SK-N-MC (cell line): ENCODE measurements around the gene FSTL4.

Experiments used
- DNase-seq: peaks from one replicate; pipeline ENCODE4 v3.0.0-alpha.2; 2011; ENCODE audit warnings: low read depth, low spot score
- H3K27ac ChIP-seq: fragments of 200-600 bp; sonication (generic); 2 replicates; pipeline ENCODE4 v1.5.1; 2016; ENCODE audit warnings: mixed run types
- H3K36me3 ChIP-seq: fragments of 200-600 bp; sonication (generic); 2 replicates; pipeline ENCODE4 v1.6.1; 2017; ENCODE audit warnings: antibody characterized with exemption, low read length, mixed read lengths; ENCODE audit not compliant: insufficient read depth
- H3K4me3 ChIP-seq: fragments of 200-600 bp; sonication (generic); 2 replicates; pipeline ENCODE4 v1.5.1; 2016
- H3K9ac ChIP-seq: fragments of 200-600 bp; sonication (generic); 2 replicates; pipeline ENCODE4 v1.8.0; 2017; ENCODE audit warnings: mixed run types, mixed read lengths; ENCODE audit not compliant: insufficient read length
- H3K9me3 ChIP-seq: fragments of 200-600 bp; sonication (generic); 2 replicates; pipeline ENCODE4 v1.6.1; 2017; ENCODE audit warnings: low read depth, mild to moderate bottlenecking, antibody characterized with exemption, low read length, moderate library complexity, mixed read lengths
- EZH2 ChIP-seq: fragments of 200-600 bp; sonication (generic); IDR thresholded peaks from one replicate; pipeline ENCODE4 v1.6.1; 2017; ENCODE audit warnings: antibody characterized with exemption
- FOXP2 ChIP-seq: optimal IDR thresholded peaks from 2 replicates; pipeline ENCODE3; 2011; ENCODE audit warnings: mild to moderate bottlenecking, moderate library complexity; ENCODE audit not compliant: insufficient read depth; ENCODE audit errors: extremely low read length, control extremely low read depth
- POLR2AphosphoS5 ChIP-seq: IDR thresholded peaks from 2 replicates; pipeline ENCODE4 v1.6.1; 2012; ENCODE audit warnings: mild to moderate bottlenecking, low read depth, low read length, borderline replicate concordance

The FSTL4 gene

GRCh38 chr5:133460172-133460758 is 152.1 kb downstream of the FSTL4 start:
- no peak for DNase-seq
- H3K4me3 ChIP-seq = no peak overlapping the region
- no peak for TF ChIP-seq EZH2
- TF ChIP-seq FOXP2 = no peak
- no peak for TF ChIP-seq POLR2AphosphoS5
- H3K36me3 ChIP-seq = no peaks in the 10 kb centered on the region
- no peak overlapping the region for H3K27ac ChIP-seq
- H3K9me3 ChIP-seq = no peaks in the 10 kb centered on the region
- no peak overlapping the region for H3K9ac ChIP-seq

GRCh38 chr5:133459474-133460160 is 152.7 kb downstream of the FSTL4 start:
- H3K9me3 ChIP-seq = no peaks in the 10 kb centered on the region
- no peak for TF ChIP-seq EZH2
- no peak for TF ChIP-seq POLR2AphosphoS5
- TF ChIP-seq FOXP2 = no peak
- no peak overlapping the region for H3K9ac ChIP-seq
- DNase-seq = no peak
- H3K36me3 ChIP-seq = no peaks in the 10 kb centered on the region
- no peak overlapping the region for H3K4me3 ChIP-seq
- no peak overlapping the region for H3K27ac ChIP-seq

- Histone ChIP-seq H3K36me3 (no peaks in the 10 kb centered on the region), H3K27ac (no peak overlapping the region), H3K9me3 (no peaks in the 10 kb centered on the region), H3K9ac (no peak overlapping the region), H3K4me3 (no peak overlapping the region)
- TF ChIP-seq EZH2 (no peak), POLR2AphosphoS5 (no peak), FOXP2 (no peak)
- DNase-seq = no peak
Observed at GRCh38 chr5:133458435-133458834, 153.9 kb downstream of the FSTL4 start.

GRCh38 chr5:133457439-133458355 is 154.6 kb downstream of the FSTL4 start:
- Histone ChIP-seq H3K27ac (no peak overlapping the region), H3K9me3 (no peaks in the 10 kb centered on the region), H3K9ac (no peak overlapping the region), H3K4me3 (no peak overlapping the region), H3K36me3 (no peaks in the 10 kb centered on the region)
- DNase-seq = no peak
- TF ChIP-seq EZH2 (no peak), FOXP2 (no peak), POLR2AphosphoS5 (no peak)

GRCh38 chr5:133456933-133457402 is 155.4 kb downstream of the FSTL4 start:
- Histone ChIP-seq H3K27ac (no peak overlapping the region), H3K36me3 (no peaks in the 10 kb centered on the region), H3K9me3 (no peaks in the 10 kb centered on the region), H3K4me3 (no peak overlapping the region), H3K9ac (no peak overlapping the region)
- no peak for TF ChIP-seq FOXP2
- TF ChIP-seq EZH2 = no peak
- TF ChIP-seq POLR2AphosphoS5 = no peak
- DNase-seq = peak; percentile 16

GRCh38 chr5:133455676-133456075 is 156.7 kb downstream of the FSTL4 start:
- Histone ChIP-seq H3K9ac (no peak overlapping the region), H3K36me3 (no peaks in the 10 kb centered on the region), H3K27ac (no peak overlapping the region), H3K9me3 (no peaks in the 10 kb centered on the region), H3K4me3 (no peak overlapping the region)
- DNase-seq = no peak
- TF ChIP-seq POLR2AphosphoS5 (no peak), EZH2 (no peak), FOXP2 (no peak)

GRCh38 chr5:133454442-133454841 is 157.9 kb downstream of the FSTL4 start:
- Histone ChIP-seq H3K27ac (no peak overlapping the region), H3K4me3 (no peak overlapping the region), H3K9me3 (no peaks in the 10 kb centered on the region), H3K36me3 (no peaks in the 10 kb centered on the region), H3K9ac (no peak overlapping the region)
- DNase-seq = no peak
- no peak for TF ChIP-seq EZH2
- TF ChIP-seq FOXP2 = no peak
- no peak for TF ChIP-seq POLR2AphosphoS5

- TF ChIP-seq EZH2 (no peak), FOXP2 (no peak), POLR2AphosphoS5 (no peak)
- no peak overlapping the region for H3K4me3 ChIP-seq
Observed at GRCh38 chr5:133453831-133454230, 158.5 kb downstream of the FSTL4 start.

GRCh38 chr5:133453084-133453780 is 159.1 kb downstream of the FSTL4 start:
- Histone ChIP-seq H3K4me3 (no peak overlapping the region), H3K9me3 (no peaks in the 10 kb centered on the region), H3K9ac (no peak overlapping the region), H3K27ac (no peak overlapping the region), H3K36me3 (no peaks in the 10 kb centered on the region)
- TF ChIP-seq EZH2 (no peak), FOXP2 (no peak), POLR2AphosphoS5 (no peak)
- DNase-seq = no peak

More at GRCh38 chr5:133453831-133454230, 158.5 kb downstream of the FSTL4 start:
- Histone ChIP-seq H3K36me3 (no peaks in the 10 kb centered on the region), H3K9ac (no peak overlapping the region), H3K27ac (no peak overlapping the region), H3K9me3 (no peaks in the 10 kb centered on the region)
- no peak for DNase-seq
